Immature natural killer cell (primary cell): ENCODE results near the gene IRF2. TPM values are rescaled to one million over a fixed set of nuclear protein-coding genes. Genes with fewer than 3 reads are reported as not detected.

Experiments used
- DNase-seq, 3 donors: peaks; one replicate each; pipeline ENCODE4 v3.0.0; 2022; ENCODE audit warnings: mixed read lengths in 1 of 3
- H3K27ac Mint-ChIP-seq, 6 donors: one replicate each; pipeline ENCODE4 v1.8.0; 2020; ENCODE audit warnings: mixed read lengths in 6 of 6, mild to moderate bottlenecking in 5 of 6, inconsistent platforms in 4 of 6, moderate library complexity in 3 of 6
- H3K27me3 Mint-ChIP-seq, 3 donors: one replicate each; pipeline ENCODE4 v1.8.0; 2020 to 2021; ENCODE audit warnings: low read depth in 3 of 3, mild to moderate bottlenecking in 3 of 3, mixed read lengths in 3 of 3, moderate library complexity in 3 of 3, inconsistent platforms in 1 of 3
- H3K36me3 Mint-ChIP-seq, 3 donors: one replicate each; pipeline ENCODE4 v1.8.0; 2020; ENCODE audit warnings: mixed read lengths in 3 of 3, inconsistent platforms in 2 of 3, mild to moderate bottlenecking in 2 of 3
- H3K4me1 Mint-ChIP-seq, 2 donors: one replicate each; pipeline ENCODE4 v1.8.0; 2020; ENCODE audit warnings: inconsistent platforms in 2 of 2, mild to moderate bottlenecking in 2 of 2, mixed read lengths in 2 of 2, moderate library complexity in 1 of 2
- H3K4me3 Mint-ChIP-seq, 5 donors: one replicate each; pipeline ENCODE4 v1.8.0; 2020; ENCODE audit warnings: mild to moderate bottlenecking in 5 of 5, mixed read lengths in 5 of 5, inconsistent platforms in 3 of 5, moderate library complexity in 3 of 5
- H3K9me3 Mint-ChIP-seq, 6 donors: one replicate each; pipeline ENCODE4 v1.8.0; 2020; ENCODE audit warnings: mild to moderate bottlenecking in 6 of 6, mixed read lengths in 6 of 6, inconsistent platforms in 4 of 6, moderate library complexity in 3 of 6
- polyA plus RNA-seq, 3 donors: library from polyadenylated mRNA; unstranded; fragments of 300-500 nt; fragmentation: Illumina TruSeq; gene quantifications; one replicate each; pipeline ENCODE4 v1.2.3, GENCODE V29; 2021

Gene IRF2
- polyA plus RNA-seq, 3 donors from 2014 or later, result 68.5 to 103 (median 76.9) TPM

- no peak overlapping the region for H3K4me3 Mint-ChIP-seq
- H3K9me3 Mint-ChIP-seq, result no peaks in the 10 kb centered on the region
- H3K27ac Mint-ChIP-seq, result peak overlapping the region; percentile 23 to 68 (median 44)
- peaks cover 0 to 3% (median 0%) of the 10 kb centered on the region in 3 donors for H3K27me3 Mint-ChIP-seq
- DNase-seq, result no peak
- peaks cover 87 to 97% of the 10 kb centered on the region in 2 donors for H3K4me1 Mint-ChIP-seq
- peaks cover 0 to 8% (median 0%) of the 10 kb centered on the region in 3 donors for H3K36me3 Mint-ChIP-seq
These were observed 32.1 kb downstream of the IRF2 start for GRCh38 chr4:184442314-184442635.

GRCh38 chr4:184441461-184442313 lies 32.7 kb downstream of the IRF2 start:
- no peak for DNase-seq
- Mint-ChIP-seq H3K4me3 (no peak overlapping the region), H3K36me3 (peaks cover 0 to 8% (median 0%) of the 10 kb centered on the region in 3 donors), H3K4me1 (peaks cover 86 to 97% of the 10 kb centered on the region in 2 donors), H3K27ac (peak overlapping the region; percentile 31 to 68 (median 44)), H3K9me3 (no peaks in the 10 kb centered on the region), H3K27me3 (peaks cover 0 to 3% (median 0%) of the 10 kb centered on the region in 3 donors)

GRCh38 chr4:184440595-184441358 lies 33.6 kb downstream of the IRF2 start:
- Mint-ChIP-seq H3K4me3 (no peak overlapping the region), H3K27me3 (peaks cover 0 to 3% (median 0%) of the 10 kb centered on the region in 3 donors), H3K4me1 (peaks cover 85 to 94% of the 10 kb centered on the region in 2 donors), H3K36me3 (peaks cover 0 to 2% (median 0%) of the 10 kb centered on the region in 3 donors), H3K9me3 (no peaks in the 10 kb centered on the region), H3K27ac (peak overlapping the region; percentile 24 to 79 (median 40))
- DNase-seq, result no peak

GRCh38 chr4:184439856-184440594 lies 34.3 kb downstream of the IRF2 start:
- Mint-ChIP-seq H3K27ac (peak overlapping the region in 3 of 6 donors; percentile 1 to 56 (median 29)), H3K27me3 (peaks cover 0 to 1% (median 0%) of the 10 kb centered on the region in 3 donors), H3K4me3 (no peak overlapping the region), H3K9me3 (no peaks in the 10 kb centered on the region), H3K36me3 (no peaks in the 10 kb centered on the region), H3K4me1 (peaks cover 85 to 93% of the 10 kb centered on the region in 2 donors)
- DNase-seq, result no peak

GRCh38 chr4:184439386-184439785 lies 35.0 kb downstream of the IRF2 start:
- peaks cover 0 to 1% (median 0%) of the 10 kb centered on the region in 3 donors for H3K27me3 Mint-ChIP-seq
- H3K36me3 Mint-ChIP-seq, result no peaks in the 10 kb centered on the region
- H3K27ac Mint-ChIP-seq, result peak overlapping the region in 1 of 6 donors; percentile 29
- no peaks in the 10 kb centered on the region for H3K9me3 Mint-ChIP-seq
- H3K4me1 Mint-ChIP-seq, result peaks cover 79 to 93% of the 10 kb centered on the region in 2 donors
- no peak for DNase-seq
- H3K4me3 Mint-ChIP-seq, result no peak overlapping the region

- peak overlapping the region in 1 of 6 donors; percentile 43 for H3K27ac Mint-ChIP-seq
- no peaks in the 10 kb centered on the region for H3K9me3 Mint-ChIP-seq
- H3K27me3 Mint-ChIP-seq, result peaks cover 0 to 1% (median 0%) of the 10 kb centered on the region in 3 donors
- H3K4me1 Mint-ChIP-seq, result peaks cover 79 to 93% of the 10 kb centered on the region in 2 donors
- H3K4me3 Mint-ChIP-seq, result no peak overlapping the region
- no peak for DNase-seq
- H3K36me3 Mint-ChIP-seq, result no peaks in the 10 kb centered on the region
These were observed 36.0 kb downstream of the IRF2 start for GRCh38 chr4:184438375-184438774.

- Mint-ChIP-seq H3K36me3 (no peaks in the 10 kb centered on the region), H3K27me3 (no peaks in the 10 kb centered on the region), H3K9me3 (no peaks in the 10 kb centered on the region), H3K27ac (peak overlapping the region in 3 of 6 donors; percentile 43 to 73 (median 61)), H3K4me1 (peaks cover 79 to 93% of the 10 kb centered on the region in 2 donors), H3K4me3 (no peak overlapping the region)
- no peak for DNase-seq
These were observed 36.6 kb downstream of the IRF2 start for GRCh38 chr4:184437565-184438265.

- no peak overlapping the region for H3K4me3 Mint-ChIP-seq
- peaks cover 0 to 3% (median 0%) of the 10 kb centered on the region in 3 donors for H3K36me3 Mint-ChIP-seq
- DNase-seq, result no peak
- peaks cover 79 to 93% of the 10 kb centered on the region in 2 donors for H3K4me1 Mint-ChIP-seq
- H3K27ac Mint-ChIP-seq, result no peak overlapping the region
- peaks cover 0 to 1% (median 0%) of the 10 kb centered on the region in 3 donors for H3K27me3 Mint-ChIP-seq
- H3K9me3 Mint-ChIP-seq, result no peaks in the 10 kb centered on the region
These were observed 39.8 kb downstream of the IRF2 start for GRCh38 chr4:184434501-184435066.

- DNase-seq, result no peak
- Mint-ChIP-seq H3K27me3 (peaks cover 0 to 1% (median 0%) of the 10 kb centered on the region in 3 donors), H3K4me1 (peaks cover 79 to 94% of the 10 kb centered on the region in 2 donors), H3K4me3 (no peak overlapping the region), H3K27ac (no peak overlapping the region), H3K36me3 (peaks cover 0 to 3% (median 0%) of the 10 kb centered on the region in 3 donors), H3K9me3 (no peaks in the 10 kb centered on the region)
These were observed 40.3 kb downstream of the IRF2 start for GRCh38 chr4:184434021-184434420.

GRCh38 chr4:184433258-184433892 lies 41.0 kb downstream of the IRF2 start:
- H3K27me3 Mint-ChIP-seq, result peaks cover 0 to 1% (median 0%) of the 10 kb centered on the region in 3 donors
- H3K4me1 Mint-ChIP-seq, result peaks cover 74 to 87% of the 10 kb centered on the region in 2 donors
- H3K36me3 Mint-ChIP-seq, result peaks cover 0 to 8% (median 0%) of the 10 kb centered on the region in 3 donors
- H3K9me3 Mint-ChIP-seq, result no peaks in the 10 kb centered on the region
- peak overlapping the region in 2 of 6 donors; percentile 58 to 63 for H3K27ac Mint-ChIP-seq
- no peak for DNase-seq
- H3K4me3 Mint-ChIP-seq, result no peak overlapping the region

GRCh38 chr4:184432127-184432922 lies 42.0 kb downstream of the IRF2 start:
- Mint-ChIP-seq H3K4me3 (no peak overlapping the region), H3K27me3 (peaks cover 0 to 2% (median 1%) of the 10 kb centered on the region in 3 donors), H3K36me3 (peaks cover 0 to 15% (median 4%) of the 10 kb centered on the region in 3 donors), H3K9me3 (no peaks in the 10 kb centered on the region), H3K27ac (peak overlapping the region; percentile 20 to 75 (median 54)), H3K4me1 (peaks cover 68 to 87% of the 10 kb centered on the region in 2 donors)
- DNase-seq, result no peak
